Measurements from ENCODE around the gene EPB41.

- TF ChIP-seq CTCF (IDR thresholded peaks at IDR 0.05) (no peak), EP300 (IDR thresholded peaks at IDR 0.05) (no peak), POLR2AphosphoS5 (IDR thresholded peaks at IDR 0.05) (no peak), POLR2A (IDR thresholded peaks at IDR 0.05) (no peak)
These were observed 168.2 kb downstream of the EPB41 start for GRCh38 chr1:29082519-29082918.
